GM18505 (cell line): ENCODE data around the gene NRXN3.

ENCODE experiments used
- ATAC-seq: cut with Tn5 transposase; IDR thresholded peaks from one replicate; pipeline ENCODE4 v1.9.1; 2021; ENCODE audit not compliant: unreplicated experiment
- POLR2A ChIP-seq: IDR thresholded peaks from 4 replicates; pipeline ENCODE4 v1.6.1; 2011; ENCODE audit warnings: borderline replicate concordance; ENCODE audit not compliant: insufficient read depth, insufficient read length; ENCODE audit errors: extremely low read depth

Gene NRXN3

DNA sequence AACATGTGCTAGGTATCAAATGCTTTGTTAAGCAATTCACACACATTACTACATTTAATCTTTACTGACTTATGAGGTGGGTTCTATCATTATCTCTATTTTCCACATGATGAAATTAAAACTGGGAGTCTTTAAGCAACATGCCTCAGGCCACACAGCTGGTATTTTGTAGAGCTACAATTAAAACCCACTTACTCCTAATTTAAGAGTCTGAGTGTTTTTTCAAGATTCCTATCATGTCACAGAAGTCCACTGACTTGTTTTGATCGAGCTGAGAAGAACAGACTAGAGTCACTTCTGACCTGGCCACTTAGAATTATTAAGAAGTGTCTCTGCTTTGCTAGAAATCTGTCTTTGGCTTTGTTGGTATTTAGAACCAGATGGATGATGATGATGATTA lies 670.7 kb downstream of the NRXN3 start:
- TF ChIP-seq POLR2A: no peak
- no peak for ATAC-seq

DNA sequence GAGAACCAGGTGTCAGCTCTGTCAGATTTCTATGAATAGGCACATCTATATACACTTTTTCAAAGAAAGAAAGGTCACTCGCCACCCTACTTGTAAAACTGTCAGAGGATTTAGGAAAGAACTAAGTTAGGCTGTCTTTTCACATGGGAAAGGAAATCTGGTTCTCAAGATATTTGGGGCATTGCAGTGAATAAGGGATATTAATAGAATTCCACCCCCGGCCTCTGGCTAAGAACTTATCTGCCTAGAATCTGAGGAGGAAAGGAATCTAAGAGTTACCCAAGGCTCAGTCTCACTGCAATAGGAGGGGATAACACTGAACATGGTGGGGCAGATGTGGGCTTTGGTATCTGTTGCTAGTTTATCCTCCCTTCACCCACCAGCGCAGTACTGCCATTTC lies 677.6 kb downstream of the NRXN3 start:
- no peak for TF ChIP-seq POLR2A
- ATAC-seq: no peak

DNA sequence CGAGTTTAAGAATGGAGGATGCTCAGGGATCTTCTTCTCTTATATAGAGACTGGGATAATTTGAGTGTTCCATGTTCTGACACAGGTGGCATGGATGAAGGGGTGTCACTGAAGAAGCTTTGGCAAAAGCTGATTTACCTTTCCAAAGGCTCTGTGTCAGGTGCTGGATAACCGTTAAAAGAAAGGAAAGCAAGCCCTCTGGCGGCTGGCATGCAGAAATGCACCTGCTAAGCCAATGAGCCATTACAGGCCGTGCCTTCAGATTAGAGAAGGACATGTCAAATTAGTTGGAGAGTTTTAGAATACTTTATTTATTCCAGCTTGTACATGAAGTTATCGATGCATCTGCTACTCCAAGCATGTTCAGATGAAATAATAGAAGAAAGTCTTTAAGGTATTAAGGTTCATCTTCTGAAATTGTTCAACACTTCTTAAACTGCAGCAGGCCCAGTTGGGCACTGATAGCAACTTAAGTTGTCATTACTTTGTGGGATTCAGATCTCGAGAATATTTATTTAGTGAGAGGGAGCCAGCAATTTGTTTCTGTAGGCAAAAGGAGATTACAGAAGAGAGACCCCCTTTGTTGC lies 678.2 kb downstream of the NRXN3 start:
- no peak for TF ChIP-seq POLR2A
- ATAC-seq: peak; percentile 92

DNA sequence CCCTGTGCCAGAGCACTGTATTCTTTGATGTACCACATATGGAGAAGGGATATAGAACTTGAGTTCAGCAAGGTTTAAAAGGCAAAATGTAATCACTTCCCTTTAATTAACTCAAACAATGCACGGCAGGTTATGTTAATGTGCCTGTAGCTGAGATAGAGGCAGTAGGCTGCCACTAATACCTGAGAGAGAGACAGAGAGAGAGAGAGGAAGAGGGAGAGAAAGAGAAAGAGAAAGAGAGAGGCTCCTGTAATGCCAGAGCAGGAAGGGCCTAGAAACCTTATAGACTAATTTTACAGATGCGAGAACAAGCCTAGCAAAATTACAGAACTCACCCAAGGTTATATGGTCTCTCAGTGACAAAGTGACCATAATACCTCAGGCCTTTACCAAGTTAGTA lies 679.8 kb downstream of the NRXN3 start:
- ATAC-seq: no peak
- no peak for TF ChIP-seq POLR2A

DNA sequence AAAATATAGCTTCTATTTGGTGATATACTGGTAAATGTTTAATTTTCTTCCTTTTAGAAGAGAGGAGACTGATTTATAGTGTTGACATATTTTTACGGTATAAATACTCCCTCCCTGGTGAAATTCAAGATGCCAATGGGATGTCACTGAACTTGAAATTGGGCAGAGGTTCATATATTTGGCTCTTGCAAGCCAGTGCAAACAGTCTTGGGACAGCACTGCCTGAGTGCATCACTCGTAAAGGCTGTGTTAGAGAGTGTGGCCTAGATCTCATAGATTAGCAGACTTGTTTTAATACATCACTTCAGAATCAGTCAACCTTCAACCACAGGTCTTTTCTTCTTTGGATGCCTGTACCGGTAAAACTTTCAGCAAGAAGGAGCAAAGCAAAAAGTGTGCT lies 681.0 kb downstream of the NRXN3 start:
- no peak for ATAC-seq
- no peak for TF ChIP-seq POLR2A

DNA sequence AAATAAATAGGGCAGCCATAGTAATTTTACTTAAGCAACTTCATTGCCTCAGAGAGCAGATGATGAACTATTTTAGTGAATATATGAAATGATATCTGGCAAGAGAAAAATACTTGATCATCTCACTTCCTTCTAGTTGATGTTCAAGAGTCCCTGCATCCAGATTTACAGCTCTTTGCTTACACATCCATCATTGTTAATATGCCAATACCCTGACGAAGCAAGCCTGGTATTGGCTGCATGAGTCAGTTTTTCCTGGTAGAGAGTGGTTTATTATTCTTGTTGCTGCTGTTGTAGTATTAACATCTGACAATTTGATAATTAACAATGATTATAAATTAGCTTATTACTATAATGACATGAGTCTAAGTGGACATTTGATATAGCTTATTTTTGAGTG lies 681.9 kb downstream of the NRXN3 start:
- no peak for ATAC-seq
- no peak for TF ChIP-seq POLR2A

DNA sequence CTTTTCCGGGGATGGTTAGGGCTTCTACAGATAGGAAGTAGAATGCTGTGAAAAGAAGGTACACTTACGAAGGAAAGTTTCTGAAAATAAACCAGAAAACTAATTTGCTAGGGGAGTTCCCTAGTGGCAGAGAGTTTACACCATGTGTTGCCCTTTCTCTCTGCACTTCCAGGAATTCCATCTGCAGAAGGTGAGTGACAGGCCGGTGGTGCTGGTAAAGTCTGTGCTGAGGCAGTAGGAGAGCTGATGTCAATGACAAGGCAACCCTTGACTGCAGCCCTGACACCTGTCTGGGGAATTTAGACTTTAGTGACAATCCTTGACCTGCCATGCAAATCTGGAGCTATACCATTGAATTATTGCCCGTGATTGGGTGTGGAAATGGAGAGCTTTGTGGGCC lies 687.8 kb downstream of the NRXN3 start:
- TF ChIP-seq POLR2A: no peak
- no peak for ATAC-seq

DNA sequence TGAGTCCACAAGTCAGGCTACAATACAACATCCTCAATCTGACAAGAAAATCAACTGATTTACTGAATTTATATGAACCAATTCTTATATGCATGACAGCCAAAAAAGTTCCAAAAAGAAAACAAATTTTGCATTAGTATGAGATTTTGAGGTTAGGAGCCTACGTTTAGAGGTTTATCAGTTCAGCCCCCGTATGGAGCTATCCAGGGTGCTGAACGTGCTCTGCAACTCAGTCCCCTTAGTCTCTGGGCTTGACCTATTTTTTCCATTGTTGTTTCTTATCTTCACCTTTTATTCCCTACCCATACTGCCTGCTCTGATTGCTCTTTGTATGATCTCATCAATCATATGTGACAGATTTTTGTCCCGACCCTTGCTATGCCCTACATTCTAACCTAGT lies 693.0 kb downstream of the NRXN3 start:
- ATAC-seq: no peak
- TF ChIP-seq POLR2A: no peak

DNA sequence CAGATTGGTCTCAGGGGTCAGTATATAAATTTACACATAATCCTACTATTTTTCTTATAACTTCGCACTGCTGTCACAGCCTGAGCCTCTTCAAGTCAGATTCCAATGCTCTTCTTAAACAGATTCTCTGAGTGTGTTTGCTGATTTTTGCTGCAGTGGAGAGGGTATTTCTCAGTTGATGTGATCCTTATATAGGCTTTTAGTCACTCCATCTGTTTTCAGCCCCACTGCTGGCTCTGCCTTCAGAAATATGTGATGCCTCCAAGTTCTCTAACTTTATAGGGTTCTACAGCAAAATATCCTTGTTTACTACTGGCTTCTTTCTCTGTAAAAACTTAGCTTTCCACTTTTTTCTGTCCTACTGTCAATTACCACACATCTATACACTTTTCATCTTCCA lies 702.7 kb downstream of the NRXN3 start:
- no peak for ATAC-seq
- no peak for TF ChIP-seq POLR2A

DNA sequence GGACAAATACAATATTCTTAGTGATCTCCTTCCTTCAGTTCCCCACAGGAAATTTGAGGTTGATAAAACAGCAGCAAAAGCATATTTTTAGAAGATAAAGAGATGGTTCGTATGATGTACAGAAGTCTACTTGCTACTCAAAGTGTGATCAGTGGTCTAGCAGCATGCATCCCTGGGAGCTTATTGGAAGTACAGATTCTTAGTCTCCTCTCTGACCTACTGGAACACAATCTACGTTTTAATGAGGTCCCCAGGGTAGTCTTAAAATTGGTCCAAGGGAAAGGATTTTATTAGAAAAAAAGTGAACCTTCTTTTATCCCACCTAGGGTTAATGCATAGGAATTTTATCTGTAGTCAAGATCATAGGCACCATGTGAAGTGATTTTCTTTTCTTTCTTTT lies 703.4 kb downstream of the NRXN3 start:
- TF ChIP-seq POLR2A: no peak
- no peak for ATAC-seq

DNA sequence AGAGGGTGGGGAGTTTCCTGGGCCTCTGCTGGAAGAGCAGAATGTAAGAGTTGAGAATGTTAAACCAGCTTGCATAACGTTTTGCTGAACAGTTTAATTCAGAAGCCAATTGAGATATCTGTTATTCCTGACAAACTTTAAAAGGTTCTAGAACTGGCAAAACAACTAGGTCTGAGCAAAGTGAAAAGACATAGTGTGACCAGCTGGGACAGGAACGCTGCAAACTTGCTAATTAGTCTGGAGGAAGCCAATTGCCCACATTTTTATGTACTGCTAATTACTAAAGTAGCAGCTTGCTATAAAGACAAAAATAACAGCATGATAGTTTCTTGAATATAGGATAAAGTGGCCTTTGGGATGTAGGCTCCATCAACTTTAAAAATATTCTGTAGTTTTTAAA lies 704.9 kb downstream of the NRXN3 start:
- no peak for TF ChIP-seq POLR2A
- no peak for ATAC-seq

DNA sequence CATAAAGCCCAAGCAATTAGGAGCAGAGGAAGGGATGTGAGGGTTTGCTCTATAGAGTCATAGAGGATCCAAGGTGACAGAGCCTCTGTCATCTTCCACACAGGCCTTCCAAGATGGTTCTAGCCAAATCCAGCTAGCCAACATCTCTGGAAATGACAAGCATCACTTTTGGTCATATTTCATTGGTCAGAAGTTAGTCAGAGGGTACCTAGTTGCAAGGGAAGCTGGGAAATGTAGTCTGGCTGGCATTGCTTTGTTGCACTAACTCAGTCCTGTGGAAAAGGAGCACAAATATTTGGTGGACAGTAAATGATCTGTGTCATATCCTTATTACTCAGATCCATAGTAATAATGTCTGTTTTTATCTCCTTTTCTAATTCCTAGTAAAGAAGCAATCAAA lies 715.7 kb downstream of the NRXN3 start:
- no peak for TF ChIP-seq POLR2A
- ATAC-seq: no peak

DNA sequence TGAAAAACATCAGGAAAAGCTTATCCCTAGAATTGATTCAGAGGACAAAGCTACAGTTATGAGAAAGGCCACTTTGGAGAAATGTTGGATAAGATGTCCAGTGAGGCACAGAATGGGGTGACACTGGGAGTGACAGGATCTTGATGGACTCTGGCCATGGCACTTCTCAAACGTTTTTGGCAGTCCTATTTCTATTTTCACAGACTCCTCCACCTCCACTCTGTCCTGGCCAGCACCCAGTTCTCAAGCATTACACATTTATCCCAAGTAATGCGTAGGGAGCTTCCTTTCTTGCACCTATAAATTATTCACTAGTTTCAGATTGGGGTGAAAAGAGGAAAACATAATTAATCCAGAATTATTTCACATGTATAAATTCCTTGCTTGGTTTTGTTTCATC lies 727.3 kb downstream of the NRXN3 start:
- no peak for ATAC-seq
- TF ChIP-seq POLR2A: no peak

DNA sequence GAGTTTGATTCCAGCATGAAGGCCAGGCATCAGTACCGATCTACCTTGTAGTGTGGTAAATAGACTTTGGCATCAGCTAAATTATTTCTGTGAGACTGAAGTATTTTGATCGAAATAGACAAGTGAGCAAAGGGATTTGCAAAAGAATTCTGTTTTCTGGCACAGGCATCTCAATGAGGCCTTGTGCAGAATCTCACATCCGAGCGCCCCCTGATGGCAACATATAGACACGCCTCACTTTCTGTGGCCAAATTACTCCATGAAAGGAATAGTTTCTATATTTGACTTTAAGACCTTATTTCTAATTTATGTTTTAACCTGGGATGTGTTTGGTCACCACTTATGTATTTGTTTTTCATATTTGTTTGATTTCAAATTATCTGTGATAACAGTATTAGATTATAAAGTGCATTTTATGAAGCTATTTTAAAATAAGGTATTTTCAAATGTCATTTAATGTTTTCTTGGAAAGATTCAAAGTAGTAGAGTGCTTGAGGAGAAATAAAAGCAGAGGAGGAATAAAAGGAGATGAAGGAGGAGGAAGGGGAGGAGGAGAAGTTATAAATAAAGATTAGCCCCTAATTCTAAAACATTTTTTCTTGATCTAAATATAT lies 731.9 kb downstream of the NRXN3 start:
- no peak for TF ChIP-seq POLR2A
- no peak for ATAC-seq

DNA sequence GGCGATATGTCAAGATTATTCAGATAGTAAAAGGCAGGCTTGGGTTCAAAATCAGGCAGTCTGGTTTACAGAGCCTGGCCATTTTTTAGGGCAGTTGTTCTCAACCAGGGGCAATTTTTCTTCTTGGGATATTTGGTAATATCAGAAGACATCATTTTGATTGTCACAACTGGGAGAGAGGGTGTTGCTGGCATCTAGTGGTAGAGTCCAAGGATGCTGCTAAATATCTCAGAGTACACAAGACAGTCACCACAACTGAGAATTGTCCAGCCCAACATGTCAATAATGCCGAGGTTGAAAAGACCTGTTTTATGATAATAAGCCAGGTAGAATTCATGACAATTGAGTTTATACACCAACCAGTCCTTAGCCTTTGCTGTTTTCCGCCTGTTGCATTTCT lies 733.9 kb downstream of the NRXN3 start:
- no peak for ATAC-seq
- no peak for TF ChIP-seq POLR2A
